Adrenal gland (tissue), 5 donors: Measurements from ENCODE around the gene ZC3H12C.

Experiments
- CTCF ChIP-seq, 6 experiments: fragments of 450-650 bp in 4 of 6; fragments of 200-600 bp in 2 of 6; sonication (generic) in 1 of 6; IDR thresholded peaks; 1 replicate in 5 of 6; 2 replicates in 1 of 6; pipeline versions ENCODE4 v1.5.1 to v1.8.0; 2016 to 2021; ENCODE audit warnings: antibody characterized with exemption in 6 of 6, mild to moderate bottlenecking in 2 of 6, moderate library complexity in 1 of 6
- POLR2A ChIP-seq, 2 donors: fragments of 450-650 bp; IDR thresholded peaks; one replicate each; pipeline ENCODE4 v1.6.1; 2017; ENCODE audit warnings: antibody characterized with exemption in 2 of 2, mild to moderate bottlenecking in 2 of 2, moderate library complexity in 1 of 2
- donor health status: DM: no; HTN: no; CAD: no.

- no peak for TF ChIP-seq CTCF (IDR thresholded peaks at IDR 0.05)
- no peak for TF ChIP-seq POLR2A (IDR thresholded peaks at IDR 0.05)
Measured at GRCh38 chr11:110124605-110125004, 31.4 kb downstream of the ZC3H12C start.
